Stimulated activated CD4-positive, alpha-beta T cell treated with anti-CD3 and anti-CD28 coated beads, Interleukin-1b, Interleukin-23, amount 100 ng/mL, for 1 hour (primary cell): ENCODE measurements around the gene NRG2.

Experiments
- DNase-seq, 2 donors: peaks; one replicate each; pipeline ENCODE4 v3.0.0-alpha.2; 2020; ENCODE audit warnings: low read depth in 2 of 2

The NRG2 gene

GRCh38 chr5:139880416-139881142 lies 162.5 kb downstream of the NRG2 start:
- DNase-seq, result no peak

GRCh38 chr5:139878093-139878492 lies 165.0 kb downstream of the NRG2 start:
- DNase-seq, result no peak

GRCh38 chr5:139877129-139877597 lies 165.9 kb downstream of the NRG2 start:
- no peak for DNase-seq

- DNase-seq, result no peak
Observed at GRCh38 chr5:139875957-139876356, 167.1 kb downstream of the NRG2 start.

GRCh38 chr5:139872851-139873794 lies 170.0 kb downstream of the NRG2 start:
- no peak for DNase-seq

- no peak for DNase-seq
Observed at GRCh38 chr5:139872052-139872766, 170.9 kb downstream of the NRG2 start.

- DNase-seq, result no peak
Observed at GRCh38 chr5:139871614-139872013, 171.5 kb downstream of the NRG2 start.

GRCh38 chr5:139870677-139871076 lies 172.4 kb downstream of the NRG2 start:
- no peak for DNase-seq

- no peak for DNase-seq
Observed at GRCh38 chr5:139869042-139869790, 173.9 kb downstream of the NRG2 start.

- DNase-seq, result no peak
Observed at GRCh38 chr5:139867581-139867980, 175.5 kb downstream of the NRG2 start.

- DNase-seq, result no peak
Observed at GRCh38 chr5:139867109-139867508, 176.0 kb downstream of the NRG2 start.

GRCh38 chr5:139864716-139865483 lies 178.2 kb downstream of the NRG2 start:
- DNase-seq, result no peak

- peak; percentile 3 to 45 for DNase-seq
Observed at GRCh38 chr5:139863855-139864558, 179.1 kb downstream of the NRG2 start.

GRCh38 chr5:139863361-139863760 lies 179.7 kb downstream of the NRG2 start:
- no peak for DNase-seq

GRCh38 chr5:139862803-139863202 lies 180.3 kb downstream of the NRG2 start:
- no peak for DNase-seq

- DNase-seq, result no peak
Observed at GRCh38 chr5:139862313-139862712, 180.8 kb downstream of the NRG2 start.

- DNase-seq, result no peak
Observed at GRCh38 chr5:139861889-139862207, 181.3 kb downstream of the NRG2 start.

- DNase-seq, result no peak
Observed at GRCh38 chr5:139861021-139861888, 181.8 kb downstream of the NRG2 start.

GRCh38 chr5:139859013-139859412 lies 184.1 kb downstream of the NRG2 start:
- no peak for DNase-seq
